WTC11 (cell line): ENCODE results near the gene TMEM145. TPM values are rescaled to one million over a fixed set of nuclear protein-coding genes. Genes with fewer than 3 reads are reported as not detected.

Experiments
- ATAC-seq: fragments of 200-7000 bp; cut with Tn5 transposase; 2 replicates; pipeline ENCODE4 v1.10.0; 2021; ENCODE audit warnings: mild to moderate bottlenecking, moderate library complexity
- CTCF ChIA-PET: fragments of 300-600 bp; sonication (Branson Sonifier 250); formaldehyde crosslinking; loops from one replicate; lab custom pipeline; 2021; ENCODE audit warnings: antibody characterized with exemption; lab: Charles Lee
- POLR2A ChIA-PET: fragments of 350-600 bp; sonication (Branson Sonifier 250); formaldehyde crosslinking; loops from one replicate; lab custom pipeline; 2021; ENCODE audit warnings: antibody characterized with exemption; lab: Charles Lee
- DNase-seq: peaks from one replicate; pipeline ENCODE4 v3.0.0; 2021; ENCODE audit warnings: low spot score
- H3K27ac Mint-ChIP-seq: 2 replicates; pipeline ENCODE4 v1.8.0; 2021; ENCODE audit warnings: mixed read lengths
- H3K27me3 Mint-ChIP-seq: 2 replicates; pipeline ENCODE4 v1.8.0; 2021; ENCODE audit warnings: low read depth, mild to moderate bottlenecking, moderate library complexity, mixed read lengths
- H3K36me3 Mint-ChIP-seq: 2 replicates; pipeline ENCODE4 v1.8.0; 2021; ENCODE audit warnings: mixed read lengths
- H3K4me1 Mint-ChIP-seq: 2 replicates; pipeline ENCODE4 v1.8.0; 2022; ENCODE audit warnings: mixed read lengths
- H3K4me3 Mint-ChIP-seq: 2 replicates; pipeline ENCODE4 v1.8.0; 2021; ENCODE audit warnings: mild to moderate bottlenecking, moderate library complexity, mixed read lengths
- H3K9me3 Mint-ChIP-seq: 2 replicates; pipeline ENCODE4 v1.8.0; 2021; ENCODE audit warnings: mixed read lengths
- CBFB ChIP-seq: sonication (generic); formaldehyde crosslinking; IDR thresholded peaks from 2 replicates; pipeline ENCODE4 v1.8.1; 2022; ENCODE audit warnings: mild to moderate bottlenecking, low read depth, missing genetic modification reagents
- EMX1 ChIP-seq: fragments of 250-450 bp; sonication (Bioruptor Pico); IDR thresholded peaks from 2 replicates; pipeline ENCODE4 v1.8.0; 2021; ENCODE audit warnings: mild to moderate bottlenecking
- ETV6 ChIP-seq: sonication (generic); formaldehyde crosslinking; IDR thresholded peaks from 2 replicates; pipeline ENCODE4 v1.8.1; 2022; ENCODE audit warnings: mild to moderate bottlenecking, missing genetic modification reagents
- FOXK1 ChIP-seq: sonication (generic); formaldehyde crosslinking; IDR thresholded peaks from 2 replicates; pipeline ENCODE4 v1.8.0; 2022; ENCODE audit warnings: mild to moderate bottlenecking, moderate library complexity, missing genetic modification reagents
- GRHL2 ChIP-seq: fragments of 250-450 bp; sonication (Bioruptor Pico); IDR thresholded peaks from 2 replicates; pipeline ENCODE4 v1.8.0; 2022; ENCODE audit warnings: mild to moderate bottlenecking, moderate library complexity; ENCODE audit not compliant: insufficient replicate concordance, severe bottlenecking
- GTF2I ChIP-seq: fragments of 250-450 bp; sonication (Bioruptor Pico); conservative IDR thresholded peaks from 2 replicates; pipeline ENCODE4 v1.4.0; 2021; ENCODE audit warnings: mild to moderate bottlenecking
- KAT7 ChIP-seq: sonication (generic); formaldehyde crosslinking; IDR thresholded peaks from 2 replicates; pipeline ENCODE4 v1.8.1; 2023; ENCODE audit warnings: missing genetic modification reagents, mild to moderate bottlenecking, borderline replicate concordance
- OVOL2 ChIP-seq: fragments of 250-450 bp; sonication (Bioruptor Pico); IDR thresholded peaks from 2 replicates; pipeline ENCODE4 v1.9.0; 2021; ENCODE audit warnings: mild to moderate bottlenecking, borderline replicate concordance
- SMAD3 ChIP-seq: sonication (generic); formaldehyde crosslinking; IDR thresholded peaks from 2 replicates; pipeline ENCODE4 v1.8.0; 2022; ENCODE audit warnings: missing genetic modification reagents, mild to moderate bottlenecking, borderline replicate concordance
- ZNF121 ChIP-seq: sonication (generic); formaldehyde crosslinking; IDR thresholded peaks from 2 replicates; pipeline ENCODE4 v1.8.0; 2023; ENCODE audit warnings: missing genetic modification reagents
- ZNF396 ChIP-seq: fragments of 250-450 bp; sonication (Bioruptor Pico); IDR thresholded peaks from 2 replicates; pipeline ENCODE4 v1.8.0; 2021; ENCODE audit warnings: mild to moderate bottlenecking, moderate library complexity, borderline replicate concordance
- total RNA-seq: library from RNA; stranded (reverse); gene quantifications from 3 replicates; pipeline ENCODE4 v1.2.3, GENCODE V29; 2021
- TF ChIP-seq, protein P1 (sequence below): sonication (generic); formaldehyde crosslinking; IDR thresholded peaks from 2 replicates; pipeline ENCODE4 v1.8.1; 2023; ENCODE audit warnings: mild to moderate bottlenecking, moderate library complexity, missing genetic modification reagents
- TF ChIP-seq, protein P2 (sequence below): sonication (generic); formaldehyde crosslinking; IDR thresholded peaks from 2 replicates; pipeline ENCODE4 v1.8.1; 2023; ENCODE audit warnings: mild to moderate bottlenecking, missing genetic modification reagents, borderline replicate concordance
- TF ChIP-seq, protein P3 (sequence below): sonication (generic); formaldehyde crosslinking; IDR thresholded peaks from 2 replicates; pipeline ENCODE4 v1.8.1; 2022; ENCODE audit warnings: mild to moderate bottlenecking, missing genetic modification reagents, moderate library complexity, borderline replicate concordance
- TF ChIP-seq, protein P4 (sequence below): sonication (generic); formaldehyde crosslinking; IDR thresholded peaks from 2 replicates; pipeline ENCODE4 v1.8.0; 2022; ENCODE audit warnings: mild to moderate bottlenecking, missing genetic modification reagents
- TF ChIP-seq, protein P5 (sequence below): sonication (generic); formaldehyde crosslinking; IDR thresholded peaks from 2 replicates; pipeline ENCODE4 v1.8.0; 2022; ENCODE audit warnings: mild to moderate bottlenecking, missing genetic modification reagents
- TF ChIP-seq, protein P6 (sequence below): sonication (generic); formaldehyde crosslinking; conservative IDR thresholded peaks from 2 replicates; pipeline ENCODE4 v1.8.1; 2023; ENCODE audit warnings: mild to moderate bottlenecking, low read depth, missing genetic modification reagents, moderate library complexity

TMEM145 gene
- total RNA-seq, 1 experiment from 2014 or later: 6.9 TPM

DNA sequence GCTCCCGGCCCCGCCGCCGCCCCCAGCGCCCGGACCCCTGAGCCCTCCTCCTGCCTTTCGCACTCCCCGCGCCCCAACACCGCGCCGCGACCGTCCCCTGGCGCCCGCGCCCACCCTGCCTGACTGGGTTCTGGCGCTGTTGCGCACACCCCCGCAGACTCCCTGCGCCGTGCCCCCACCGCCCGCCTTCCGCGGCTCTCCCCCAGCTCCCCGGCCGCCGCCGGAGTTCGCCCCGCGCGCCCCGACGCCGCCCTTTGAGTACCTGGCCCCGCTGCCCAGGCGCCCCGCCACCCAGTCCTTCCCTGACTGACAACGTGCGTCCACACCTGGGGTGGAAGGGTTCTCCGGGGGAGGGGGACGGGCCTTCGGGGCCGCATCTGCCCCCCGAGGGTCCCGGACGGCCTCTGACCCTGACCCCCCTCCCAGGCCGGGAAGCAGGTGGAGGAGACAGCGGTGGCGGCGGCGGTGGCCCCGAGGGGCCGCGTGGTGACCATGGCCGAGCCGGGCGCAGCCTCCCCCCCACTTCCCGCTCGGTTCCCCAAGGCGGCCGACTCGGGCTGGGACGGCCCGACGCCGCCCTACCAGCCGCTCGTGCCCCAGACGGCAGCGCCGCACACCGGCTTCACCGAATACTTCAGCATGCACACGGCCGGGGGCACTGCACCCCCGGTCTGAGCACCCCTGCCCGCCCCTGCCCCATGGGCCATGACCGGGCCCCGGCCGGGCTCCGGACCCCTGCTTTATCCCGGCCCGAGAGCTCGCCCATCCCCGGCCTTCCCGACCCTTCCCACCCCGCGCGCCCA lies 10.9 kb downstream of the TMEM145 start:
- Mint-ChIP-seq H3K9me3 (no peaks in the 10 kb centered on the region), H3K27me3 (peaks cover 44% of the 10 kb centered on the region), H3K4me1 (peaks cover 14% of the 10 kb centered on the region), H3K4me3 (peak overlapping the region; percentile 95), H3K36me3 (no peaks in the 10 kb centered on the region), H3K27ac (no peak overlapping the region)
- peak; percentile 55 for DNase-seq
- TF ChIP-seq, protein P1, sequence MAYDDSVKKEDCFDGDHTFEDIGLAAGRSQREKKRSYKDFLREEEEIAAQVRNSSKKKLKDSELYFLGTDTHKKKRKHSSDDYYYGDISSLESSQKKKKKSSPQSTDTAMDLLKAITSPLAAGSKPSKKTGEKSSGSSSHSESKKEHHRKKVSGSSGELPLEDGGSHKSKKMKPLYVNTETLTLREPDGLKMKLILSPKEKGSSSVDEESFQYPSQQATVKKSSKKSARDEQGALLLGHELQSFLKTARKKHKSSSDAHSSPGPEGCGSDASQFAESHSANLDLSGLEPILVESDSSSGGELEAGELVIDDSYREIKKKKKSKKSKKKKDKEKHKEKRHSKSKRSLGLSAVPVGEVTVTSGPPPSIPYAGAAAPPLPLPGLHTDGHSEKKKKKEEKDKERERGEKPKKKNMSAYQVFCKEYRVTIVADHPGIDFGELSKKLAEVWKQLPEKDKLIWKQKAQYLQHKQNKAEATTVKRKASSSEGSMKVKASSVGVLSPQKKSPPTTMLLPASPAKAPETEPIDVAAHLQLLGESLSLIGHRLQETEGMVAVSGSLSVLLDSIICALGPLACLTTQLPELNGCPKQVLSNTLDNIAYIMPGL (CRISPR knock-in tag): peak; percentile 49; the same call in 1 of the 2 replicates
- no peak for TF ChIP-seq SMAD3
- POLR2A ChIA-PET: no interaction called here
- ATAC-seq: no peak
- CTCF ChIA-PET: interaction anchor here (0.6 to 2.6 kb wide), 12 partner anchors 10 to 393 kb away, joined by 3 to 13 read pairs (median 4); partner anchors contain the start of genes GSK3A and TMEM145

DNA sequence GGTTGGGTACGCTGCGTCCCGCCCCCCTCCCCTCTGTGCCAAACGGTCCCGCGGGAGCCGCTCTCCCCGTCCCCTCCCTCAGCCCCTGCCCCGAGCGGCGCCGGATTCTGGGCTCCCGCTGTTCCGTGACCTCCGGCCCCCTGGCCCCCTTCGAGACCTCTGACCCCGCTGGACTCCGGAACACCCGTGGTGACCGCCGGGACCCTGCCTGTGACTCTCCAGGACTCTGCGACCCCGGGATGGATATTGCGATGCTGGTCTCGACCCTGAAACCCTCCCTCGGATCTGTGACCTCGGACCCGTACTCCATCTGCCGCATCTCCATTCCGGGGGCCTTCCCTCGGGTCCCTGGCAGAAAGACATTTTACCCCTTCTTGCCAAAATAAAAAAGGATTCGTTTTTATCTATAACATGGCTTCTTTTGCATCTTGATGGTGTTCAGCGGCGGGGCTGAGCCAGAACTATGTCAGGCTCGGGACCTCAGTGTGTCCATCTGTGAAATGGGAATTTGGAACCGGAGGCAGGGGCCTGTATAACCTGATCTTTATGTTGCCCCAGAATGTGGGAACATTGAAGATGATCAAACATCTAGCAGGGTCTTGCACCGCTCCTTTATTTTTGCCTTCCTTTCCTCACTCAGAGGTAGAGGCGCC lies 11.7 kb downstream of the TMEM145 start:
- POLR2A ChIA-PET: no interaction called here
- no peaks in the 10 kb centered on the region for H3K36me3 Mint-ChIP-seq
- peak; percentile 36 for DNase-seq
- peak overlapping the region; percentile 95 for H3K4me3 Mint-ChIP-seq
- CTCF ChIA-PET: interaction anchor here (1.3 to 2.6 kb wide), 4 partner anchors 11 to 46 kb away, joined by 3 to 13 read pairs (median 8); partner anchors contain the start of gene TMEM145
- peaks cover 19% of the 10 kb centered on the region for H3K4me1 Mint-ChIP-seq
- peaks cover 44% of the 10 kb centered on the region for H3K27me3 Mint-ChIP-seq
- H3K9me3 Mint-ChIP-seq: no peaks in the 10 kb centered on the region
- ATAC-seq: no peak
- peak overlapping the region; percentile 95 for H3K27ac Mint-ChIP-seq
- TF ChIP-seq ZNF396: no peak
- TF ChIP-seq KAT7 (CRISPR knock-in tag): no peak
- 0 out of 2 replicates have a peak, but pooled peaks have one; percentile 16 for TF ChIP-seq ZNF121 (CRISPR knock-in tag)
- TF ChIP-seq, protein P2, sequence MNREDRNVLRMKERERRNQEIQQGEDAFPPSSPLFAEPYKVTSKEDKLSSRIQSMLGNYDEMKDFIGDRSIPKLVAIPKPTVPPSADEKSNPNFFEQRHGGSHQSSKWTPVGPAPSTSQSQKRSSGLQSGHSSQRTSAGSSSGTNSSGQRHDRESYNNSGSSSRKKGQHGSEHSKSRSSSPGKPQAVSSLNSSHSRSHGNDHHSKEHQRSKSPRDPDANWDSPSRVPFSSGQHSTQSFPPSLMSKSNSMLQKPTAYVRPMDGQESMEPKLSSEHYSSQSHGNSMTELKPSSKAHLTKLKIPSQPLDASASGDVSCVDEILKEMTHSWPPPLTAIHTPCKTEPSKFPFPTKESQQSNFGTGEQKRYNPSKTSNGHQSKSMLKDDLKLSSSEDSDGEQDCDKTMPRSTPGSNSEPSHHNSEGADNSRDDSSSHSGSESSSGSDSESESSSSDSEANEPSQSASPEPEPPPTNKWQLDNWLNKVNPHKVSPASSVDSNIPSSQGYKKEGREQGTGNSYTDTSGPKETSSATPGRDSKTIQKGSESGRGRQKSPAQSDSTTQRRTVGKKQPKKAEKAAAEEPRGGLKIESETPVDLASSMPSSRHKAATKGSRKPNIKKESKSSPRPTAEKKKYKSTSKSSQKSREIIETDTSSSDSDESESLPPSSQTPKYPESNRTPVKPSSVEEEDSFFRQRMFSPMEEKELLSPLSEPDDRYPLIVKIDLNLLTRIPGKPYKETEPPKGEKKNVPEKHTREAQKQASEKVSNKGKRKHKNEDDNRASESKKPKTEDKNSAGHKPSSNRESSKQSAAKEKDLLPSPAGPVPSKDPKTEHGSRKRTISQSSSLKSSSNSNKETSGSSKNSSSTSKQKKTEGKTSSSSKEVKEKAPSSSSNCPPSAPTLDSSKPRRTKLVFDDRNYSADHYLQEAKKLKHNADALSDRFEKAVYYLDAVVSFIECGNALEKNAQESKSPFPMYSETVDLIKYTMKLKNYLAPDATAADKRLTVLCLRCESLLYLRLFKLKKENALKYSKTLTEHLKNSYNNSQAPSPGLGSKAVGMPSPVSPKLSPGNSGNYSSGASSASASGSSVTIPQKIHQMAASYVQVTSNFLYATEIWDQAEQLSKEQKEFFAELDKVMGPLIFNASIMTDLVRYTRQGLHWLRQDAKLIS: no peak
- peak; percentile 90 for TF ChIP-seq GTF2I (CRISPR knock-in tag)
- TF ChIP-seq, protein P3, sequence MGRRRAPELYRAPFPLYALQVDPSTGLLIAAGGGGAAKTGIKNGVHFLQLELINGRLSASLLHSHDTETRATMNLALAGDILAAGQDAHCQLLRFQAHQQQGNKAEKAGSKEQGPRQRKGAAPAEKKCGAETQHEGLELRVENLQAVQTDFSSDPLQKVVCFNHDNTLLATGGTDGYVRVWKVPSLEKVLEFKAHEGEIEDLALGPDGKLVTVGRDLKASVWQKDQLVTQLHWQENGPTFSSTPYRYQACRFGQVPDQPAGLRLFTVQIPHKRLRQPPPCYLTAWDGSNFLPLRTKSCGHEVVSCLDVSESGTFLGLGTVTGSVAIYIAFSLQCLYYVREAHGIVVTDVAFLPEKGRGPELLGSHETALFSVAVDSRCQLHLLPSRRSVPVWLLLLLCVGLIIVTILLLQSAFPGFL (CRISPR knock-in tag): no peak

DNA sequence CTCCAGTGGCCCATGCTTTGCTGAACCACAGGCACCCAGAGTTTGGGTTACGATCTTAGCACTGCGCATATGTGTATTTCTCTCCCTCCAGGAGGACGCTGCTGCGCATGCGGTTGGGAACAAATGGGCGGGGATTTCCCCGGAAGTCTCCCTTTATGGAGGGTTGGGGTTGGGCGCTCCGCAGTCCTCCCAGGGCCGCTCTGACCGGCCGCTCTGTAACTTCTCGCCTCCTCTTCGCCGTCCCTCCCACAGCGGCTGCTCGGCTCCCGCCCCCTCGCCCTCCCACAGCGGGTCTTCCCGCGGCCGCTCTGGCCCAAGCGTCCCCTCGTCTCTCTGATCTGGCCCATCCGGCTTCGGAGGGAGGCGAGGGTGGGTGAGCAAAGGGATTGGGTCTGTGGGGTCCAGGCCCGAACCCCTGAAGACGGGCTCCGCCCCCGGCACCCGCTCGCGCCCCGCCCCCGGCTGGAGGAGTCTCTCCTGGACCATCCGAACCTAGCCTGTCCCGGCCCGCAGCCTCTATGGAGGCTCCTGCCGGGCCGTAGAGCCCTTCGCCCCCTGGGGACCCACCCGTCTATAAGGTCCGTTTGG lies 12.3 kb downstream of the TMEM145 start, which contains the start of gene MEGF8:
MEGF8 (plus strand) TSS at position 328 of the 588 bp plus-strand sequence. CDS start 609 bp downstream, outside the sequence.
- Mint-ChIP-seq H3K36me3 (no peaks in the 10 kb centered on the region), H3K4me1 (peaks cover 25% of the 10 kb centered on the region)
- POLR2A ChIA-PET: no interaction called here
- TF ChIP-seq FOXK1 (CRISPR knock-in tag) (peak; percentile 59), GRHL2 (no peak), CBFB (CRISPR knock-in tag) (0 out of 2 replicates have a peak, but pooled peaks have one; percentile 68), EMX1 (CRISPR knock-in tag) (no peak), ETV6 (CRISPR knock-in tag) (peak; percentile 57; the same call in 1 of the 2 replicates), OVOL2 (CRISPR knock-in tag) (no peak)
- TF ChIP-seq, protein P4, sequence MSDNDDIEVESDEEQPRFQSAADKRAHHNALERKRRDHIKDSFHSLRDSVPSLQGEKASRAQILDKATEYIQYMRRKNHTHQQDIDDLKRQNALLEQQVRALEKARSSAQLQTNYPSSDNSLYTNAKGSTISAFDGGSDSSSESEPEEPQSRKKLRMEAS (CRISPR knock-in tag): 0 out of 2 replicates have a peak, but pooled peaks have one; percentile 30
- TF ChIP-seq, protein P5, sequence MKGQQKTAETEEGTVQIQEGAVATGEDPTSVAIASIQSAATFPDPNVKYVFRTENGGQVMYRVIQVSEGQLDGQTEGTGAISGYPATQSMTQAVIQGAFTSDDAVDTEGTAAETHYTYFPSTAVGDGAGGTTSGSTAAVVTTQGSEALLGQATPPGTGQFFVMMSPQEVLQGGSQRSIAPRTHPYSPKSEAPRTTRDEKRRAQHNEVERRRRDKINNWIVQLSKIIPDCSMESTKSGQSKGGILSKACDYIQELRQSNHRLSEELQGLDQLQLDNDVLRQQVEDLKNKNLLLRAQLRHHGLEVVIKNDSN: peak; percentile 16; the same call in 1 of the 2 replicates
- TF ChIP-seq, protein P6, sequence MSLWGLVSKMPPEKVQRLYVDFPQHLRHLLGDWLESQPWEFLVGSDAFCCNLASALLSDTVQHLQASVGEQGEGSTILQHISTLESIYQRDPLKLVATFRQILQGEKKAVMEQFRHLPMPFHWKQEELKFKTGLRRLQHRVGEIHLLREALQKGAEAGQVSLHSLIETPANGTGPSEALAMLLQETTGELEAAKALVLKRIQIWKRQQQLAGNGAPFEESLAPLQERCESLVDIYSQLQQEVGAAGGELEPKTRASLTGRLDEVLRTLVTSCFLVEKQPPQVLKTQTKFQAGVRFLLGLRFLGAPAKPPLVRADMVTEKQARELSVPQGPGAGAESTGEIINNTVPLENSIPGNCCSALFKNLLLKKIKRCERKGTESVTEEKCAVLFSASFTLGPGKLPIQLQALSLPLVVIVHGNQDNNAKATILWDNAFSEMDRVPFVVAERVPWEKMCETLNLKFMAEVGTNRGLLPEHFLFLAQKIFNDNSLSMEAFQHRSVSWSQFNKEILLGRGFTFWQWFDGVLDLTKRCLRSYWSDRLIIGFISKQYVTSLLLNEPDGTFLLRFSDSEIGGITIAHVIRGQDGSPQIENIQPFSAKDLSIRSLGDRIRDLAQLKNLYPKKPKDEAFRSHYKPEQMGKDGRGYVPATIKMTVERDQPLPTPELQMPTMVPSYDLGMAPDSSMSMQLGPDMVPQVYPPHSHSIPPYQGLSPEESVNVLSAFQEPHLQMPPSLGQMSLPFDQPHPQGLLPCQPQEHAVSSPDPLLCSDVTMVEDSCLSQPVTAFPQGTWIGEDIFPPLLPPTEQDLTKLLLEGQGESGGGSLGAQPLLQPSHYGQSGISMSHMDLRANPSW: no peak

More for the DNA sequence above, 12.3 kb downstream of the TMEM145 start, which contains the start of gene MEGF8:
- peak within 1 kb of the TSS; percentile 95 for H3K4me3 Mint-ChIP-seq
- DNase-seq: peak; percentile 99
- H3K27ac Mint-ChIP-seq: peak within 1 kb of the TSS; percentile 95
- peak; percentile 90 for ATAC-seq
- CTCF ChIA-PET: no interaction called here
- no peaks in the 10 kb centered on the region for H3K9me3 Mint-ChIP-seq
- H3K27me3 Mint-ChIP-seq: peaks cover 38% of the 10 kb centered on the region
